Nucleus accumbens (tissue), 56 donors: ENCODE data around the gene RELN.
"Not testable (repeated sequence)": the region's sequence is repeated elsewhere in the genome, so short reads cannot be mapped to it uniquely, and the experiment has no call there.

Source experiments
- DNase-seq, 56 donors: peaks; one replicate each; lab custom pipeline; 2025; lab: John Stamatoyannopoulos, UW

Gene RELN

DNA sequence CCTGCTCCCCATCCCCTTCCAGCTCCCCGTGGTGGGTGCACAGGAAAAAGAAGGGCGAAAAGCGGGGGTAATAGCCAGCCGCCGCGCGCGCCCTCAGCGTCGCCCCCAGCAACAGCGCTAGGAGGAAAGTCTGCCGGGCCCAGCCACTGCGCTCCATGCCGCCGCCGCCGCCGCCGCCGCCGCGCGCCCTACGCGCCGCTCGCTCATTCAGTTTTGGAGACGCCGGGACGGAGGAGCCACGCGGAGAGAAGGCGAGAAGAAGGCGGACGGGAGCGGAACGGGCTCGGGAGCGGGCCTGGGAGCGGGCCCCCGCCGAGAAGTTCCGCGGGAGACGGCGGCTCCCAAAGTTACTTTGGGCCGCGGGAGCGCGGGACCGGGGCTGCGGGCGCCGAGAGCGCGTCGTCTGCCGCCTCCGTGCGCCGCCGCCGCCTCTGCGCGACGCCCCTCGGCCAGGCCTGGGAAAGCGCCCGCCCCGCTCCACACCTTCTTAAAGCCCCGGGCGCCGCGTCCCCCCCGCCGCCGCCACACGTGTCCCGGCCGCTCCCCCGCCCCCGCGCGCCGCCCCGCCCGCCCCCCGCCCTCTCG is at the start of gene RELN:
TSS of gene RELN (minus strand) at position 459 of the 585 bp plus-strand sequence. CDS start at position 157, 302 bp downstream.
- peak in 10 of 56 donors; percentile 16 to 62 (median 35) for DNase-seq

DNA sequence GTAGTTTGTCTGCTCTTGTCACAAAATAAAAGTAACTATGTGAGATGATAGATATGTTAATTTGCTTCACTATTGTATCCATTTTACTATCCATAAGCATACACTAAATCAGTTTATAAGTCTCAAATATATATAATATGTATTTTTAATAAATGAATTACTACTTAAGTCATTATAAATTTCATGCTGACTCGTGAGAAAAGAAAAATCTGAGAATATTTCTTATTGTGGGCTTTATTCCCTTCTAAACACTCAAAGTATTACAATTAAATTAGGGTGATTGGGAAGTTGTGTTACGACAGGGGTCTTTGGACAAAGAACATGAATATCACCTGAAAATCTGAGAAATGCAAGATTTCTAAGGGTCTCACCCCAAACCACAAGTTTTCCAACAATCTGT is 48.7 kb upstream of the RELN start:
- no peak for DNase-seq

DNA sequence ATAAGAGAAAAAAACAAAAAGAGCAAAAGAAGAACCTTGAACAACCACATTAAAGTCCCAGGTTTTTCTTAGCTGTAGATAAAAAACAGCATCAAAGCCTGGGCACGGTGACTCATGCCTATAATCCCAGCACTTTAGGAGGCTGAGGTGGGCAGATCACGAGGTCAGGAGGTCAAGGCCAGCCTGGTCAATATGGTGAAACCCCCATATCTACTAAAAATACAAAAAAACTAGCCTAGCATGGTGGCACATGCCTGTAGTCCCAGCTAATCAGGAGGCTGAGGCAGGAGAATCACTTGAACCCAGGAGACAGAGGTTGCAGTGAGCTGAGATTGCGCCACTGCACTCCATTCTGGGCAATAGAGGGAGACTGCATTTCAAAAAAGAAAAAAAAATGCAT is 47.4 kb upstream of the RELN start:
- not testable (repeated sequence) for DNase-seq

DNA sequence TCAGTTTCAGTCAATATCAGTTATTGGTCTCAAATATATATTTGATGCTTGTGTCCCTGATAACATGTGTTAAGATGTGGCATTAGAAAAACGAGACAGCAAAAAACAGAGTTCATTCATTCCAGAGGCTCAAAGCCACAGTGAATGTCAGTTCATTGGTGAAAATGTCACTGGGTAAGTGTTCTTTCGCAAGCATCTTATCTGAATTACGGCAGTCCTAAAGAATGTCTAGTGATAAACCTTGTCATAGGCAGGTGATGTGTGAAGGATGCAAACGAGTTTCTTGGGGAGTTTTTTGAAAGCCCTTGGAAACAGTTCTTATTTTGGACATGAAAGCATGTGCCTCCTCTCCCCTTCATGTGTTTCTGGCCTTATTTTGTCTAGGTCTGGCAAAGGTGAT is 45.9 kb upstream of the RELN start:
- no peak for DNase-seq

DNA sequence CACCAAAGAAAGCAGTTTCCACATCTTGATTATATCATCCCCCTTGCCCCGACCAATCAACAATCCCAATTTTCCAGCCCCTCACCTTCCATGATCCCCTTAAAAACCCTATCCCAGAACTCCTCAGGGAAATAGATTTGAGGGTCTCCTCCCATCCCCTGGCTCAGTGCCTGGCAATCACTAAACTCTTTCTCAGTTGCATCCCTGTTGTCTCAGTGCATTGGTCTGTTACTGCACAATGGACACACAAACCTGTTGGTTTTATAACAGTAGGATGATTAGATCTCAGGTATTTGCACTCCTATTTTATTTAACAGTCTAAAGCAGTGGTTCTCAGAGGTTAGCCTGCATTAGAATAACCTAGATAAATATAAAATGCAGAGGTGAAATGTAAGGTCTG is 45.2 kb upstream of the RELN start:
- DNase-seq: no peak

DNA sequence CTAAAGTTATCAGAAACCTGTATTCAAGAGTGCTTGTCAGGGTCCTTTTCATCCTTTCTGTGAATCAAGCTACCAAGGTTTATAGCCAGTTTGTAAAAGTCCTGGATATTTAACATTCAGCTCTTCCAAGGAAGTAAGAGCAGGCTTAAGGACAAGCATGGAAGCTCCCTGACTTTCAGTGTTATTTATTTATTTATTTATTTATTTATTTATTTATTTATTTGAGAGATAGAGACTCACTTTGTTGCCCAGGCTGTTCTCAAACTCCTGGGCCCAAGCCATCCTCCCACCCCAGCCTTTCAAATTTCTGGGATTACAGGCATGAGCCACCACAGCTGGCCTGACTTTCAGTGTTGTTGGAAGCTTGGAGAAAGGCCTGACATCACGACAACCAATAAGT is 44.4 kb upstream of the RELN start:
- no peak for DNase-seq

DNA sequence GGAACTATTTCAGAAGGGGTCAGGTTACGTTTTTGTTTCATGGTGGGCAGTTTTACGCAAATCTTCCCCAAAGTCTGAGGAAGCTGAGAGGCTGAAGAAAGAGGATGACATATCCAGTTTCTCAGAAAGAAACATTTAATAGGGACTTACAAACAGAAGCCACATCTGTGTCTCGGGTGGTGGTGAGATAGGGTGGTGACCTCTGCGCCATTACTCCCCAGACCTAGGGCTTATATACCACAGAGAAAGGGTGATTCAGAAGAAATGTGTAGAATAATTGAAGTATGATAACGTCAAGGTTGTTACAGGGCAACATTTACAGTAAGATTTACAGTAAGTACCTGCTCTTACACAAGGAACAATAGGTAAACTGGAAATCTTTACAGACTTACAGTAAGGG is 43.0 kb upstream of the RELN start:
- DNase-seq: no peak

DNA sequence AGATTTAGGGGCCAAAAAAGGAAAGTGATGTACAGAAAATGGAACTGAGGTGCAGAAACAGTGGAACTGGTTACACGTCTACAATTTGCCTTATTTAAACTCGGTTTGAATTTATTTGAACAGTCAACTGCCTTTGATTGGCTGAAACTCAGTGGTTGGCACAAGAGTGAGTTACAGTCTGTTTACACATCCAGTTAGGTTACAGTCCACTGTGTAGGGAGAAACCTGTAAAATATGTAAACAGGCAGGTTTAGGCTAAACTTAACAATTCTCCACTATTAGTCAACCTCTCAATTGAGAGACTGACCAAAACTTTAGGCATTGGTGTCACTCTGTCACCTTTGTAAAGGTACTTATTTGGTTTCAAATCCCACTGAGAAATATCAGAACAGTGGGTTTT is 40.3 kb upstream of the RELN start:
- DNase-seq: no peak

DNA sequence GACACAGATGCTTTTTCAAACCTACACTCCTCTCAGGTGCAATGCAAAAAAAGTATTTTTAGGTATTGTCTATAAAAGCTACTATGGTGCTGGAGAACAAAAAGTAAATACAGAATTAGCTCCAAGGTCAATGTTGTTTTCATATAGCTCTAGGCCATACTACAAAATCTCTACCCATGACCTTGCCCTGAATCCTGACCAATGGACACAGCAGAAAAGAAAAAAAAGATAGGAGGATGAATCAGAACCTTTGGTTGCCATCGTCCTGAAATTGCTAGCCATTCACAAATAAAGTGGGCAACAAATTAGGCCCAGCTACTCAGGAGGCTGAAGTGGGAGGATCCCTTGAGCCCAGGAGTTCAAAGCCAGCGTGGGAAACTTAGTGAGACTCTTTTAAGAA is 35.2 kb upstream of the RELN start:
- DNase-seq: no peak

DNA sequence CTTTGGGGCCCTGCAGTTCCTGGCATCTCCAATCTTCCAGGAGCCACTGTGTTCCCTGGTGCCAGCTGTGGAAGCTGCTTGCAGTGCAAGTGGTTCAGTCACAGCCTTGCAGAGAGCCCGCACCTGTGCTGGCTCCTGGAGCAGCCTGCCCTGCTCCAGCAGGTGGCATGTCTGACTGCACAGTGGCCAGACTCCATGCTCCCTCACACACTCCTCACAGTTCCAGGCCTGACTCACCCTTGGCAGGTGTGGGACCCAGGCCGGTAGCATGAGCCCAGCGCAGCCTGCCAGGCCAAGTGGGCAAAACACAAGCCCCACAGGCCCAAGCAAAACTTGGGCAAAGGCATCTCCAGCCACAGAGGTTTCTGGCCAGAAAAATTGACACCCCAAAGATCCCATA is 33.6 kb upstream of the RELN start:
- no peak for DNase-seq

DNA sequence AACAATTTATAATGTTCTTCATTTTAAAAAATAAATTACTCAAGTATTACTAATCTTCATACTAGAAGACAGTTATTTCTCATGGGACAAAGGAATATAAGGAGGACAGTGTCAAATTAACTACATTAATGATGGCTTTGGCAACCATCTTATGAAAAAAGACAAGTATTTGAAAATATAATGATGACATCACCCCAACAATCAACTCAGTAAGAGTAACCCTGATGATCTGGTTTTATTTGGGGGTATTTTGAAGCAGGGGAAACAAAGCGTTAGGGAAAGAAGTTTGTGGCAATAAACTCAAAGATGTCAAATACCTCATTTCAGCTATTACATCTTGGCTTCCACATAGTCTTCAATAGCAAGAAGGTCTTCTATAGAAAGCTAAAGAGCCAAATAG is 29.0 kb upstream of the RELN start:
- DNase-seq: no peak

DNA sequence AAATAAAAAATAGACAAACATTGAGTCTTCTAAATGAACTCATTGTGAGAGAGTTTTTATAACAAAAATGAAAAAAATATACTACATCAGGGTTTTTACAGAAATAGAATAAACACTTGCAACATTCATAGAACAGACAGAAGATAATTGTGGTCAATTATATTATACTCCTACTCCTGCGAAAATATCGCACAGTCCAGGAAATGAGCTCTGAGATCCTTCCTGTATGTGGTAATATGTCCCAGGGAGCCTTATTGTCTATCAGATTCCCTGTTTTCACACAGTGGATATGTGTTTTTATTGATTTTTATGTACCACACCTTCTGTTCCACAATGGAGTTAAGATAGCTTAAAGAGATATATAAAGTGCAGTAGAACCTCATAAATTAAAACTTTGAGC is 27.5 kb upstream of the RELN start:
- no peak for DNase-seq

DNA sequence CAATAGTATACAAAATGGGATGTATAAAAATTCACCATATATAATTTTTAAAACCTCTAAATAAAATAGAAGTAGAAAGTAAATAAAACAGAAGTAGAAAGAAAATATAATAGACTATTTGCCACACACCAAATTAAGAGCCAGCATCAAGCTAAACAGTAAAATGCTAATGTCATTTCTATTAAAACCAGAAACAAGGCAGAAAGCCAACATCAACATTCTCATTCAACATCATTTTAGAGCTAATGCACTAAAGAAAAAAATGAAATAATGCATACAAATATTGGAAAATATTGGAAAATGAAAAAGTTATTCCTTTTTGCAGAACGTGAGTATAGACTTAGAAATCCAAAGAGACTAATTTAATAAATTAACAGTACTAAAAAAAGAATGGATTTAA is 23.4 kb upstream of the RELN start:
- no peak for DNase-seq

DNA sequence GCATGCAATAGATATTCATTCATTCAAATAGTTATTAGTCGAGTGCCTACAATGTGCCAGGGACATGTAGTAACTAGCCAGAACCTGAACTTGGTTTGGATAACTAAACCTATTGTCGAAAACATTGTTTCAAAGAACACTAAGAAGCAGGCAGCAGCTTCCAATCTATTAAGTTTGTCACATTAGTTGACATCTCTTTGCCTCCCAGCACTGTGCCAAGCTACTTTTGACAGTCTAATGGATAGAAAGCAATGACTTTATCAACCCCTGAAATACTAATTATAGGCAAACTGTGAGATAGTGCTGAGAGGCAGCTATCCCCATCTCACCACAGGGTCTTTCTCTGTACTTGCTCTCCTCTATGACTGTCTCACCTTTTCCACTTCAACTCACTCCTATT is 22.4 kb upstream of the RELN start:
- no peak for DNase-seq

DNA sequence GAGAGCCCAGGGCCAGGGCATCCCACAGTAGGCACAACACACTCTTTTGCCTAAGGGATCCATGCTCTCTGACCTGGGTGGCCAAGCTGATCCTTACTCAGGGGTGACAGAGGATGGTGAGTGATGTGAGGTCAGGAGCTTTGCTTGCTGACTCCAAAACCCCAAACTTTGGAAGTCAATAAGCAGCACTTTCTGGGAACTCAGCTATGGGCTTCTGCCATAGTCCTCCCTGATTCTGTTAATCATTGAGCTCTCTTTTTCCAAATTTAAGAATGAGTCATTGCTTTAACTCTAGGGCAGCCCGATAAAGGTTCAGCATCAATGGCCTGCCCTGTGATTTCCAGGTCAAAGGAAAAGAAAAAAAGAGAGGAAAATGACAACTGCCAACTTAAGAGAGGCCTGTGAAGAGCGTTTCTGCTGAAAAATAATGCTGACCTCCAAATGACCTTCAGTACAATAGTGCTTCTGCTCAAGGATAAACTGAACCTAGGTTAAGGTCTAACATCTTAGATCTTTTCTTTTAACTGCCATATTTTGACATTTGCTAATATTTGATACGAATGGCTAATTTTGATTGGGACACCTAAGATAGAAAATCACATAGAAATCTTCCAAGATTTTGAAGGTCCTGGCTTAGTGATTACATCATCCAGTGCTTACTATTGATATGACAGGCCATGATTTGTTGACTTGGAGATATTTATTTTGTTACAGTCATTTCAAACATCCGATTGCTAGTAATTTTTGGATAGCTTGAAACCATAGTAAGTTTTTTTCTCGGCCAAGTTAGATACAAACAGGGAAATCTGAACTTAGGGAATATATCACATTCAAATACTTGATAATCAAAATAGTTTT is 20.8 kb upstream of the RELN start:
- DNase-seq: no peak

DNA sequence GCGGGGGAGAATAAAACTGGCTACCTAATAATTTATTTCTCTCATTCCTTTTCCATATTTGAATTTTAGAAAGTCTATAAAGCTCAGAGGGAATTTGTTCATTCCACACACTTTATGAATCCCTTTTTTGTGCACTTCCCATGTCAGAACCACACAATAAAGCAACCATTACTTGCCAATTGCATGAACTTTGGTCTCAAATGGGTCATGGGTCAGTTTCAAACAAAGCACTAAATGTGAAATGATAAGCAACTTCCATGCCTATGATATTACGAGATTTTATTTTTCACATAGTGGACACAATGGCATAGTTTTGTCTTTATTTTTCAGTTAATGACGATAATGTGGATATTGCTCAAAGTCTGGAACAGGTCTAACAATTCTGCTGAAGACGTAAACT is 18.6 kb upstream of the RELN start:
- DNase-seq: no peak

DNA sequence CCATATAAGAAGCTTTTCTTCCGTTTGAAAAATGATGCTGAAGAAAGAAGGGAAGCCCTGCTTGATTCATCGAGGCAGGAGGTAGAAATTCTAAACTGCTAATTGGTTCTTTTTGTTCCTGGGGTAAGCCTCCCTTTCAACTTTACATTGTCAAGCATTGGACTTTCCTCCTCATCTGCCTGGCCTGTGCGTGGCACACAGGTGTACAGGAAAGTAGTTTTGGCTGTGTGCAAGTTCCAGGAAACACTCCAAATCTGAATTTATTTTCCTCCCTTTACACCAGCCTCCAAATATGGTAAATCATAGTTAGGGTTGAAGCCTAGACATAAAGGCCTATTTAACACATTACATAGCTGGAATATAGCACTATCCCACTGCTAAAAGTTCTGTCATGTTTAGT is 18.2 kb upstream of the RELN start:
- DNase-seq: no peak

DNA sequence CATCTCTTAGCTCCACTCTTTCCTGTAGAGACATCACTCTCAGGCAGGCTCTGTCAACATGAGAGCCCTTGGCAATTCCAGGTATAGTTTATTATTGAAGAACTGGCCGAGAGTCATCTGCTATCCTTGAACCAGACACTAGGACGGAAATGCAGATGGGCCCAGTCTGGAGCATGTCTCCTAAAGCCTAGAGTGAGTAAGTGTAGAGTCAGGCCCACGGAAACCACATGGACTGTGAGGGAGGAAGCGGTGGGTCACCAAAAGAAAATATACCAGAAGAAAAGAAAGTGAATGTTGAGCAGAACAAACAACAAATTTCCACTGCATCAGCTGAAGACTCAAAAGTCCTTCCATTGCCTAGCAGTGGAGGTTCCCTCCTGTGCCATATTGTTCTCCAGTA is 15.7 kb upstream of the RELN start:
- no peak for DNase-seq

DNA sequence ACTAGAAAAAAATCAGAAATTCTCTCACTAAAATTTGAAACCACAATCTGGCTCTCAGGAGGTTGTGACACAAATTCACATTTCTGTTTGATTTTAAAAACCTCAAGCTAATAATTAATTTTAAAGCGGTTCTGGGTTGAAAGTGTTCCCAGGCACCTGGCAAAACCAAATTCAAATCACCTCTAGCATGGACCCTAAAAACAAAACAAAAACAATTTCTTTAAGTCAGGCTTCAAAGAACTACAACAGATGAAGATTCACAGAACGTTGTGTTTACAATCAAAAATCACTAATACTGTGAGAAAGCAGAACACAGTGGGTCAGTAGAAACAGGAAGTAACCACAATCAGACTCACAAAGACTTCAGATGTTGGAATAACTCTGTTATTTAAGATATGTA is 7.2 kb upstream of the RELN start:
- no peak for DNase-seq

DNA sequence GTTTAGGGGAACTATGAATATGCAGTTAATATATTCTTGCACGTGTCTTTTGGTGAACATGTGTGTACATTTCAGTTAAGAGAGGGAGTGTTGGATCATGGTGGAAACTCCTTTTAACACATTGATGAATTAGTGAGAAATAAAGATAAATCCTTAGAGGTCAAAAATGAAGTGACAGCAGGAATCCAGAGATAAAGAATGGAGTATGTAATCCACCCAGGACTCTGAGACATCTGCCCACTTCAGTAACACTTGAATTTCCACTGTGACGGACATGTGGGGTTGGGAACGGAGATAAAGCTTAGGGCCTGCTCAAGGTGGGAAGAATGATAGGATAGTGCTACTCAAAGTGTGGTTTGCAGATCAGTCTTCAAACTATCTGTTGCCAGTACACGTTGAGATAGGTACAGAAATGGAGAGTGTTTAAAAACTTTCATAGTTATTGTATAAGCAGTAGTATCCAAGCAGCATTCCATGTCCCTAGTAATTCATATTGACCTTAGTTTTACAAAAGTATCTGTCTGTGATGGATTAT is 6.6 kb upstream of the RELN start:
- DNase-seq: no peak

DNA sequence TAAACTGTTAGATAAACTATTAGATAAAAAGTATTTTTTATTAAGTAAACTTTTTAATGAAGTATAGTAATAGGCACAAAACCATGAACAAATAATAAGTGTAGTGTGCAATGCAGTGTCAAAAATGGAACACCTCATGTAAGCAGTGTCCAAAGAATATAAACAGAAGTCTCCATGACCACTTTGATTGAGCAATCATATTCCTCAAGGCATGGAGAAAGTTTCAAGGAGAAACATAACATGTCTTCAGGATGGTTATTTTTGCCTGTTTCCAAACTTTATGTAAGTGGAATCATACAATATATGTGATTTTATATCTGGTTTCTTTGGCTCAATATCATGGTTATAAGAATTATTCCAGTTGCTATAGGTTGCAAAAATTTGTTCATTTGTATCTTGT is 6.1 kb upstream of the RELN start:
- DNase-seq: no peak

DNA sequence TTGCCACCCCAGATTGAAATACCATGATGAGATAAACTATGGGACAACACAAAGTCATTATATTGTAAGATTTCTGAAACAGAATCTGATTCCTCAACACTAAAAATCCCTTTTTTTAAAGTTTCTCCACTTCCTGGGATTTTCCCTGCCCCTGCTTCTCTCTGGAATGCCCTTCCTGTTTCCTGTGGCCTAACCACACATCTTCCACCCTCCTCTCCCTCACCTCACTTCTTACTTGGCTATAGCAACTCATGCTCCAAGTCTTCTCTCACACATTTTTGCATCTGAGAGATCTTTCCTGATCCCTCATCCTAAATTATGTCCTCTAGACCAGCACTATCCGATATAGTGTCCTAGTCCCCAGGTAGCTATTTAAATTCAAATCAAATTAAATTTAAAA is 4.1 kb upstream of the RELN start:
- no peak for DNase-seq
